Thyroid gland (tissue), 4 donors: ENCODE data around the gene INO80. TPM values are rescaled to one million over a fixed set of nuclear protein-coding genes. Genes with fewer than 3 reads are reported as not detected.
"Not testable (repeated sequence)": the region's sequence is repeated elsewhere in the genome, so short reads cannot be mapped to it uniquely, and the experiment has no call there.

Experiments
- DNase-seq, 2 donors: peaks; one replicate each; pipeline ENCODE4 v3.0.0-alpha.2; 2019
- H3K27ac ChIP-seq, 3 donors: fragments of 200-600 bp; sonication (generic); 1 replicate in 2 of 3; 2 replicates in 1 of 3; pipeline ENCODE4 v1.5.1; 2016 to 2019; ENCODE audit warnings: mild to moderate bottlenecking in 1 of 3, moderate library complexity in 1 of 3
- H3K27me3 ChIP-seq: fragments of 200-600 bp; sonication (generic); one replicate; pipeline ENCODE4 v1.5.1; 2019
- H3K36me3 ChIP-seq, 2 donors: fragments of 200-600 bp; sonication (generic); one replicate each; pipeline ENCODE4 v1.5.1; 2016 to 2019
- H3K4me1 ChIP-seq, 2 donors: fragments of 200-600 bp; sonication (generic); one replicate each; pipeline ENCODE4 v1.5.1; 2017 to 2019
- H3K4me3 ChIP-seq, 3 donors: fragments of 200-600 bp; sonication (generic); replicated peaks in 1 of 3; 1 replicate in 2 of 3; 2 replicates in 1 of 3; pipeline ENCODE4 v1.5.1; 2016; ENCODE audit warnings: mild to moderate bottlenecking in 1 of 3
- H3K9me3 ChIP-seq: fragments of 200-600 bp; sonication (generic); one replicate; pipeline ENCODE4 v1.5.1; 2017
- CTCF ChIP-seq, 6 experiments: fragments of 200-600 bp in 3 of 6; fragments of 450-650 bp in 3 of 6; sonication (generic) in 3 of 6; IDR thresholded peaks; one replicate each; pipeline ENCODE4 v1.5.1; 2016 to 2019; ENCODE audit warnings: antibody characterized with exemption in 6 of 6, mild to moderate bottlenecking in 2 of 6, inconsistent platforms in 1 of 6, moderate library complexity in 1 of 6
- POLR2A ChIP-seq, 2 donors: fragments of 450-650 bp; IDR thresholded peaks; one replicate each; pipeline ENCODE4 v1.6.1; 2017; ENCODE audit warnings: antibody characterized with exemption in 2 of 2, mild to moderate bottlenecking in 2 of 2, moderate library complexity in 1 of 2
- WGBS, 2 donors: methylation state at CpG; one replicate each; pipeline ENCODE4 v1.1.5; 2017; 5-methylcytosine and 5-hydroxymethylcytosine counted together
- intact Hi-C: fragments of 100-400 bp; cut with DNase I; formaldehyde crosslinking; loops from one replicate; pipeline ENCODE4 v1.15.1; 2023
- total RNA-seq, 4 donors: library from RNA; depleted of rRNA; stranded (reverse); fragments of >200 nt; gene quantifications; one replicate each; pipeline ENCODE4 v1.2.3, GENCODE V29; 2016

INO80 gene
- total RNA-seq, 4 donors from 2014 or later: 23.2 to 42.6 (median 36.4) TPM

- H3K4me1 ChIP-seq: no peaks in the 10 kb centered on the region
- no peaks in the 10 kb centered on the region for H3K9me3 ChIP-seq
- TF ChIP-seq POLR2A (IDR thresholded peaks at IDR 0.05) (no peak), CTCF (IDR thresholded peaks at IDR 0.05) (no peak)
- intact Hi-C loops: no loop called here
- 78 to 82% methylated on average over 8 of the region's 8 CpGs for WGBS, 2 donors
- no peak overlapping the region for H3K27ac ChIP-seq
- no peak overlapping the region for H3K4me3 ChIP-seq
- H3K36me3 ChIP-seq: peaks cover 42 to 71% of the 10 kb centered on the region in 2 donors
- H3K27me3 ChIP-seq: no peaks in the 10 kb centered on the region
- DNase-seq: no peak
Measured at GRCh38 chr15:41079717-41080116, 36.4 kb downstream of the INO80 start.

DNA sequence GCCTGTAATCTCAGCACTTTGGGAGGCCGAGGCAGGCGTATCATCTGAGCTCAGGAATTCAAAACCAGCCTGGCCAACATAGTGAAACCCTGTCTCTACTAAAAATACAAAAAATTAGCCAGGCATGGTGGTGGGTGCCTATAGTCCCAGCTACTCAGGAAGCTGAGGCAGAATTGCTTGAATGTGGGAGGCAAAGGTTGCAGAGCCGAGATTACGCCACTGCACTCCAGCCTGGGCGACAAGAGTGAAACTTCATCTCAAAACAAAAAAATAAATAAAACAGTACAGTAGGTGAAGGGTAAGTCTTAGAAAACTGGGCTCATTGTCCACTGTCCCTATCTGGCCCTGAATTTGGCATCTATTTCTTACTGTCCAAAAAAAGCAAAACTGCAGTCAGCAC, 37.2 kb downstream of the INO80 start:
- H3K4me1 ChIP-seq, H3K27ac ChIP-seq, DNase-seq, H3K27me3 ChIP-seq, intact Hi-C loops, H3K9me3 ChIP-seq, H3K4me3 ChIP-seq: not testable (repeated sequence)
- H3K36me3 ChIP-seq: peaks cover 34 to 71% of the 10 kb centered on the region in 2 donors
- WGBS, 2 donors: 94 to 96% methylated on average over 5 of the region's 5 CpGs

- TF ChIP-seq CTCF (IDR thresholded peaks at IDR 0.05) (no peak), POLR2A (IDR thresholded peaks at IDR 0.05) (no peak)
- Histone ChIP-seq H3K4me3 (no peak overlapping the region), H3K36me3 (peaks cover 27 to 71% of the 10 kb centered on the region in 2 donors), H3K27ac (no peak overlapping the region), H3K9me3 (no peaks in the 10 kb centered on the region), H3K27me3 (no peaks in the 10 kb centered on the region), H3K4me1 (no peaks in the 10 kb centered on the region)
- intact Hi-C loops: no loop called here
- 87 to 96% methylated on average over 7 of the region's 7 CpGs for WGBS, 2 donors
- DNase-seq: no peak
Measured at GRCh38 chr15:41078125-41078524, 38.0 kb downstream of the INO80 start.

GRCh38 chr15:41073028-41073427, 43.1 kb downstream of the INO80 start:
- intact Hi-C loops: no loop called here

DNA sequence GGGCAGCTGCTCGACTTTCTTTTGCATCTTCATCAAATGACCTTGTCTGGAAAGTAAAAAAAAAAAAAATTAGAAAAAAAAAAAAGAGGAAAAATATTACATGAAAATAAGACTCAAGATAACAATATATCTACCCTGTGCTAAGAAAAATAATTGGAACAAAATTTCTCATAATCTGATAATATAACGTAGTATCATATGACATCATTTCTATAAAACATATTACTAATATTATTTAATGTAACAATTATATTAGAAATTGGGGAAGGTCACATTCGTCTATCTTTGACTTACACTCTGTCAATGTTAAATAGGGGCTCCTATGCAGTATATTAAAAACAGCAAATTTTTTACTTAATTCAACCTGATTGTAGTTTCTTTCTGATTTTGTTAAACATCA, 44.1 kb downstream of the INO80 start:
- Histone ChIP-seq H3K4me1 (peaks cover 0 to 3% of the 10 kb centered on the region in 2 donors), H3K27ac (no peak overlapping the region), H3K27me3 (no peaks in the 10 kb centered on the region), H3K4me3 (no peak overlapping the region), H3K9me3 (no peaks in the 10 kb centered on the region), H3K36me3 (peaks cover 17 to 55% of the 10 kb centered on the region in 2 donors)
- intact Hi-C loops: no loop called here
- WGBS, 2 donors: 97 to 98% methylated on average over 3 of the region's 3 CpGs
- TF ChIP-seq CTCF (IDR thresholded peaks at IDR 0.05) (no peak), POLR2A (IDR thresholded peaks at IDR 0.05) (no peak)
- DNase-seq: no peak

More at GRCh38 chr15:41073028-41073427, 43.1 kb downstream of the INO80 start:
- 97% methylated on average over 3 of the region's 3 CpGs for WGBS, 2 donors
- no peak overlapping the region for H3K27ac ChIP-seq
- H3K4me3 ChIP-seq: no peak overlapping the region
- no peak for DNase-seq
- no peaks in the 10 kb centered on the region for H3K27me3 ChIP-seq
- no peaks in the 10 kb centered on the region for H3K9me3 ChIP-seq
- peaks cover 0 to 3% of the 10 kb centered on the region in 2 donors for H3K4me1 ChIP-seq
- peaks cover 17 to 54% of the 10 kb centered on the region in 2 donors for H3K36me3 ChIP-seq
- no peak for TF ChIP-seq CTCF (IDR thresholded peaks at IDR 0.05)

- intact Hi-C loops: no loop called here
- Histone ChIP-seq H3K9me3 (no peaks in the 10 kb centered on the region), H3K27ac (no peak overlapping the region), H3K4me1 (peaks cover 0 to 3% of the 10 kb centered on the region in 2 donors), H3K36me3 (peaks cover 29 to 48% of the 10 kb centered on the region in 2 donors), H3K4me3 (no peak overlapping the region), H3K27me3 (no peaks in the 10 kb centered on the region)
- WGBS, 2 donors: 91 to 95% methylated on average over 7 of the region's 7 CpGs
- no peak for DNase-seq
- TF ChIP-seq CTCF (IDR thresholded peaks at IDR 0.05): no peak
- TF ChIP-seq POLR2A (IDR thresholded peaks at IDR 0.05): no peak
Measured at GRCh38 chr15:41066516-41066915, 49.6 kb downstream of the INO80 start.
